HG03457 (cell line): ENCODE data around the gene PSENEN.

Source experiments
- ATAC-seq: cut with Tn5 transposase; IDR thresholded peaks from one replicate; pipeline ENCODE4 v1.9.1; 2021; ENCODE audit warnings: moderate number of reproducible peaks; ENCODE audit not compliant: unreplicated experiment

PSENEN gene

GRCh38 chr19:35733180-35734125, 12.0 kb upstream of the PSENEN start:
- ATAC-seq, result no peak

GRCh38 chr19:35734273-35734672, 11.2 kb upstream of the PSENEN start:
- ATAC-seq, result no peak

GRCh38 chr19:35734889-35735288, 10.6 kb upstream of the PSENEN start:
- no peak for ATAC-seq

- ATAC-seq, result no peak
Measured at GRCh38 chr19:35736913-35737886, 8.3 kb upstream of the PSENEN start.

GRCh38 chr19:35738021-35738886, 7.2 kb upstream of the PSENEN start:
- ATAC-seq, result no peak

- ATAC-seq, result no peak
Measured at GRCh38 chr19:35738887-35739229, 6.6 kb upstream of the PSENEN start.

- no peak for ATAC-seq
Measured at GRCh38 chr19:35739275-35740107, 6.0 kb upstream of the PSENEN start.

GRCh38 chr19:35740108-35740422, 5.4 kb upstream of the PSENEN start:
- peak; percentile 1 for ATAC-seq

- ATAC-seq, result peak; percentile 35
Measured at GRCh38 chr19:35740423-35741202, 4.8 kb upstream of the PSENEN start.

- no peak for ATAC-seq
Measured at GRCh38 chr19:35741203-35741515, 4.3 kb upstream of the PSENEN start.

- no peak for ATAC-seq
Measured at GRCh38 chr19:35742121-35742724, 3.2 kb upstream of the PSENEN start, which contains the start of gene IGFLR1. Gene IGFLR1 (minus strand): TSS chr19:35742452. CDS start chr19:35741180, 1,272 bp downstream.

- no peak for ATAC-seq
Measured at GRCh38 chr19:35743640-35744429, 1.6 kb upstream of the PSENEN start.

- no peak for ATAC-seq
Measured at GRCh38 chr19:35744430-35745327, 772 bp upstream of the PSENEN start.

- no peak for ATAC-seq
Measured at GRCh38 chr19:35746087-35746462, 624 bp downstream of the PSENEN start.

GRCh38 chr19:35746531-35746930, 1.1 kb downstream of the PSENEN start:
- no peak for ATAC-seq

GRCh38 chr19:35748106-35749020, 2.9 kb downstream of the PSENEN start, which contains the start of gene LIN37:
Gene LIN37 (plus strand): TSS chr19:35748576. CDS start chr19:35748725, 149 bp downstream.
- ATAC-seq, result peak; percentile 54
